Mesendoderm (in vitro differentiated cells): Measurements from ENCODE around the gene SMAD9.

Experiments used
- DNase-seq: peaks from one replicate; pipeline ENCODE4 v3.0.0; 2013
- H2AK5ac ChIP-seq: 2 replicates; pipeline ENCODE4 v1.6.1; 2013; ENCODE audit warnings: low read length, inconsistent platforms
- H2BK120ac ChIP-seq: 2 replicates; pipeline ENCODE4 v1.6.1; 2013; ENCODE audit warnings: low read depth, mild to moderate bottlenecking, low read length, moderate library complexity, mixed read lengths
- H2BK15ac ChIP-seq: replicated peaks from 2 replicates; pipeline ENCODE4 v1.6.1; 2013; ENCODE audit warnings: low read depth, mild to moderate bottlenecking, moderate library complexity
- H2BK5ac ChIP-seq: 2 replicates; pipeline ENCODE4 v1.6.1; 2013; ENCODE audit warnings: low read length, inconsistent platforms
- H3K18ac ChIP-seq: 2 replicates; pipeline ENCODE4 v1.6.1; 2013; ENCODE audit warnings: mild to moderate bottlenecking, low read length, mixed read lengths
- H3K23ac ChIP-seq: one replicate; pipeline ENCODE4 v1.6.1; 2013; ENCODE audit warnings: low read length
- H3K27ac ChIP-seq: 2 replicates; pipeline ENCODE4 v1.5.1; 2013; ENCODE audit warnings: low read depth, mild to moderate bottlenecking, inconsistent platforms, low read length, moderate library complexity
- H3K27me3 ChIP-seq: 2 replicates; pipeline ENCODE4 v1.6.1; 2013; ENCODE audit warnings: low read length, control low read depth, mild to moderate bottlenecking, inconsistent platforms; ENCODE audit not compliant: insufficient read depth, poor library complexity
- H3K36me3 ChIP-seq: 2 replicates; pipeline ENCODE4 v1.6.1; 2013; ENCODE audit warnings: low read length, inconsistent platforms; ENCODE audit not compliant: control insufficient read depth, insufficient read depth
- H3K4ac ChIP-seq: one replicate; pipeline ENCODE4 v1.6.1; 2013; ENCODE audit warnings: low read depth, mild to moderate bottlenecking, low read length, moderate library complexity
- H3K4me1 ChIP-seq: 2 replicates; pipeline ENCODE4 v1.6.1; 2013; ENCODE audit warnings: low read depth, low read length, inconsistent platforms; ENCODE audit not compliant: control insufficient read depth
- H3K4me2 ChIP-seq: 2 replicates; pipeline ENCODE4 v1.6.1; 2013; ENCODE audit warnings: low read length
- H3K4me3 ChIP-seq: 2 replicates; pipeline ENCODE4 v1.5.1; 2013; ENCODE audit warnings: mild to moderate bottlenecking, low read length
- H3K56ac ChIP-seq: one replicate; pipeline ENCODE4 v1.6.1; 2013; ENCODE audit warnings: low read length
- H3K79me1 ChIP-seq: 2 replicates; pipeline ENCODE4 v1.6.1; 2013; ENCODE audit warnings: low read length, inconsistent platforms
- H3K79me2 ChIP-seq: 2 replicates; pipeline ENCODE4 v1.6.1; 2013; ENCODE audit warnings: mild to moderate bottlenecking, low read length; ENCODE audit not compliant: control insufficient read depth, insufficient read depth
- H3K9ac ChIP-seq: 2 replicates; pipeline ENCODE4 v1.6.1; 2013; ENCODE audit warnings: low read length, inconsistent platforms
- H4K5ac ChIP-seq: one replicate; pipeline ENCODE4 v1.6.1; 2013; ENCODE audit warnings: low read length
- H4K8ac ChIP-seq: one replicate; pipeline ENCODE4 v1.6.1; 2013; ENCODE audit warnings: low read depth, mild to moderate bottlenecking, control low read depth, low read length, moderate library complexity
- WGBS: extraction: QIAGEN DNeasy Blood & Tissue Kit; methylation state at CpG from one replicate; pipeline ENCODE4 v1.1.7; 2013; ENCODE audit warnings: low lambda C conversion rate, missing lambda C conversion rate; ENCODE audit not compliant: insufficient coverage; ENCODE audit errors: extremely low coverage; 5-methylcytosine and 5-hydroxymethylcytosine counted together

SMAD9 gene

DNA sequence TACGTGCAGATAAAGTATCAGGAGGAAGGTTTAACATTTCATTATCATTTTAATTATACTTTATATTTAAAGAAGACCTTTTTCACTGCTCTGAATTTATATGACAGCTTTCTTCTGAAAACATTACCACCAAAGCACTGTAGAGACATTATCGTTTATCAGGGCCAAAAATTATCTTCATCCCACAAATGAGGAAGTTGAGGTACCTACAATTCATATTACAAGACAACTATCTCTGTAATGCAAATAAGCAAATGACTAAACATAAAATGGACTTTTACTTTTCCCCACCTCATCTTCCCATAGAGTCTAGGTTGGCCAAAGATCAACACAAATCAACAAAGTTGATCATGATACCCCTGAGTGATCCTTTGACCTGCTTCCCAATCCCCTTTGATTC lies 30.9 kb upstream of the SMAD9 start:
- no peak overlapping the region for H2AK5ac ChIP-seq
- no peaks in the 10 kb centered on the region for H3K79me2 ChIP-seq
- no peak overlapping the region for H3K56ac ChIP-seq
- no peak overlapping the region for H2BK120ac ChIP-seq
- H4K8ac ChIP-seq, result no peak overlapping the region
- H3K18ac ChIP-seq, result no peak overlapping the region
- no peak overlapping the region for H3K9ac ChIP-seq
- no peak for DNase-seq
- peaks cover 2% of the 10 kb centered on the region for H3K79me1 ChIP-seq
- no peaks in the 10 kb centered on the region for H3K27me3 ChIP-seq
- H3K4me1 ChIP-seq, result no peaks in the 10 kb centered on the region
- no CpG with 5 or more reads among the region's 2 CpGs for WGBS
- H3K4ac ChIP-seq, result no peak overlapping the region
- no peak overlapping the region for H3K23ac ChIP-seq
- H2BK15ac ChIP-seq, result no peak overlapping the region
- no peak overlapping the region for H3K27ac ChIP-seq
- H3K4me3 ChIP-seq, result no peak overlapping the region
- H4K5ac ChIP-seq, result no peak overlapping the region
- H3K36me3 ChIP-seq, result peaks cover 2% of the 10 kb centered on the region
- H2BK5ac ChIP-seq, result no peak overlapping the region
- H3K4me2 ChIP-seq, result no peak overlapping the region

DNA sequence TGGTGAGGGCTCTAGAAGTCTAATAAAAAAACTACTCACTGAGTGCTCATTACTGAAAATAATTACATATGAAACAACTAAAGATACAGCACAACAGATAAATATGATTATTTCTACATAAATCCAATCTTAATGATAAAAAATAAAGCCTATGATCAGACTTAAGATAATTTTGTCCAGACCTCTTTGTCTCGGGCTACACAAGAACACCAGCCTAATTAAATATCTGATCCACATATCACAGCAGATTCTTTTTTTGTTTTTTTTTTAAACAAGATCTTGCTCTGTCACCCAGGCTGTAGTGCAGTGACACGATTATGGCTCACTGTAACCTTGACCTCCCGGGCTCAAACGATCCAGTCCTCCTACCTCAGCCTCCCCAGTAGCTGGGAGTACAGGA lies 30.3 kb upstream of the SMAD9 start:
- no peaks in the 10 kb centered on the region for H3K79me2 ChIP-seq
- no peak overlapping the region for H4K5ac ChIP-seq
- peaks cover 2% of the 10 kb centered on the region for H3K36me3 ChIP-seq
- H3K4me1 ChIP-seq, result no peaks in the 10 kb centered on the region
- peaks cover 2% of the 10 kb centered on the region for H3K79me1 ChIP-seq
- H3K56ac ChIP-seq, result no peak overlapping the region
- H3K18ac ChIP-seq, result no peak overlapping the region
- H3K4me2 ChIP-seq, result no peak overlapping the region
- H2BK15ac ChIP-seq, result no peak overlapping the region
- no peak for DNase-seq
- H3K23ac ChIP-seq, result no peak overlapping the region
- no peak overlapping the region for H2BK120ac ChIP-seq
- WGBS, result no CpG with 5 or more reads among the region's 4 CpGs
- H3K4ac ChIP-seq, result no peak overlapping the region
- no peak overlapping the region for H3K27ac ChIP-seq
- H2AK5ac ChIP-seq, result no peak overlapping the region
- H3K4me3 ChIP-seq, result no peak overlapping the region
- H4K8ac ChIP-seq, result no peak overlapping the region
- no peak overlapping the region for H3K9ac ChIP-seq
- no peaks in the 10 kb centered on the region for H3K27me3 ChIP-seq
- no peak overlapping the region for H2BK5ac ChIP-seq

DNA sequence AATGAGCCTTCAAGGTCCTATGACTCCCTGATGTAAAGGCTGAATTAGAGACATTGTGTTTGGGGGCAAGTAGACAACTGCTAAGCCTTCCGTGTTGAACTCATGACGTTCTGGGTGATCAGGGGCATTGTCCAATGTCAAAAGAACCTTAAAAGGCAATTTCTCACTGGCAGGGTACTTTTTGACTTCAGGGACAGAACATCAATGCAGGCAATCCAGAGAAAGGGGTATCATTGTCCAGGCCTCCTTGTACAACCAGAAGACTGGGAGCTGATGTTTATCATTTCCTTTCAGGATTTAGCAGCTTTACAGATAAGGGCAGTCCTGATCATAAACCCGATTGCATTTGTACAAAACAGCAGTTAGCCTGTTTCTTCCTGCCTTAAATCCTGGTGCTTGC lies 25.0 kb upstream of the SMAD9 start:
- no peak overlapping the region for H3K18ac ChIP-seq
- H3K27me3 ChIP-seq, result no peaks in the 10 kb centered on the region
- no peak for DNase-seq
- H2AK5ac ChIP-seq, result no peak overlapping the region
- H4K5ac ChIP-seq, result no peak overlapping the region
- H3K23ac ChIP-seq, result no peak overlapping the region
- H3K56ac ChIP-seq, result no peak overlapping the region
- no peak overlapping the region for H3K4ac ChIP-seq
- H2BK120ac ChIP-seq, result no peak overlapping the region
- no peak overlapping the region for H2BK15ac ChIP-seq
- no CpG with 5 or more reads among the region's 3 CpGs for WGBS
- H3K36me3 ChIP-seq, result no peaks in the 10 kb centered on the region
- no peaks in the 10 kb centered on the region for H3K79me2 ChIP-seq
- H3K4me1 ChIP-seq, result no peaks in the 10 kb centered on the region
- H3K4me2 ChIP-seq, result no peak overlapping the region
- H2BK5ac ChIP-seq, result no peak overlapping the region
- H3K9ac ChIP-seq, result no peak overlapping the region
- H3K4me3 ChIP-seq, result no peak overlapping the region
- H3K27ac ChIP-seq, result no peak overlapping the region
- no peak overlapping the region for H4K8ac ChIP-seq
- H3K79me1 ChIP-seq, result no peaks in the 10 kb centered on the region

DNA sequence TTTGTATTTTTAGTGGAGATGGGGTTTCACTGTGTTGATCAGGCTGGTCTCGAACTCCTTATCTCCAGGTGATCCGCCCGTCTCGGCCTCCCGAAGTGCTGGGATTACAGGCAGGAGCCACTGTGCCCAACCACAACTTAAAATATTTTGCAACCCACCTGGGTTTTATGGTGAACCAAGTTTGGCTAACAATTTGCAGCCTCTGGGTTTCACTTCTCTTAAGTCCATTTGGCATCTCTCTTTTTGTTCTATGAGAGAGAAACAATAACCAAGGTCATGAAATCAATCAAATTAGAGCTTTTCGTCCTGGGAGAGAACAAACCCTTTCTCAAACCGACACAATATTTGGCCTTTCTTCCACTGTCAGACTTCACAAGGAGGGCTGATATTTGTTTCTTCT lies 5.6 kb upstream of the SMAD9 start:
- no peak overlapping the region for H4K8ac ChIP-seq
- H3K4me1 ChIP-seq, result no peaks in the 10 kb centered on the region
- no peaks in the 10 kb centered on the region for H3K79me2 ChIP-seq
- no peak overlapping the region for H2BK15ac ChIP-seq
- no peak overlapping the region for H3K4me2 ChIP-seq
- H3K56ac ChIP-seq, result no peak overlapping the region
- no peak overlapping the region for H3K4ac ChIP-seq
- H3K9ac ChIP-seq, result no peak overlapping the region
- no peak for DNase-seq
- no peaks in the 10 kb centered on the region for H3K27me3 ChIP-seq
- no peak overlapping the region for H2AK5ac ChIP-seq
- no peak overlapping the region for H2BK120ac ChIP-seq
- no peaks in the 10 kb centered on the region for H3K79me1 ChIP-seq
- H3K27ac ChIP-seq, result no peak overlapping the region
- H3K4me3 ChIP-seq, result no peak overlapping the region
- no peak overlapping the region for H3K18ac ChIP-seq
- H2BK5ac ChIP-seq, result no peak overlapping the region
- H3K36me3 ChIP-seq, result no peaks in the 10 kb centered on the region
- H4K5ac ChIP-seq, result no peak overlapping the region
- no peak overlapping the region for H3K23ac ChIP-seq
- no CpG with 5 or more reads among the region's 7 CpGs for WGBS

DNA sequence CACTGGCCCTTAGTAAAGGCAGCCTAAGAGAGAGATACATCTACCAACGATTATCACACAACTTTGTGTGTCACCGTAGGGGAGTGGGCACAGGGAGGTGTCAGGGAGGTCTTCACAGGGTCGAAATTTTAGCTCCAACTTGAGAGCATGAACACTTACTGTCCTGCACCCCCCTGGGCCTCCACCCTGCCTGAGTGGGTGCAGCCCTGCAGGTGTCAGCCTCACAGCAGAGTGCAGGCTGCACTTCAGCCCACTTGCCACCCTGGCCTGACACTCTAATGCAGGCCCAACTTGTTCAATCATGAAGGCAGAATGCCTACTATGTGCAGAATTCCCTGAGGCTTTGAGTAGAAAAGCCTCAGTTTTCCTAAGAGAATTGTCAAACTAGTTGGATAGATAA lies 4.0 kb upstream of the SMAD9 start:
- no peak overlapping the region for H4K5ac ChIP-seq
- no peaks in the 10 kb centered on the region for H3K79me2 ChIP-seq
- H4K8ac ChIP-seq, result no peak overlapping the region
- H2BK120ac ChIP-seq, result no peak overlapping the region
- H3K18ac ChIP-seq, result no peak overlapping the region
- H3K27me3 ChIP-seq, result no peaks in the 10 kb centered on the region
- H3K36me3 ChIP-seq, result no peaks in the 10 kb centered on the region
- no peak overlapping the region for H3K4ac ChIP-seq
- no peak overlapping the region for H3K4me2 ChIP-seq
- no peak for DNase-seq
- no peak overlapping the region for H3K4me3 ChIP-seq
- no peak overlapping the region for H3K23ac ChIP-seq
- H3K4me1 ChIP-seq, result no peaks in the 10 kb centered on the region
- H3K79me1 ChIP-seq, result no peaks in the 10 kb centered on the region
- H3K56ac ChIP-seq, result no peak overlapping the region
- no peak overlapping the region for H2BK5ac ChIP-seq
- WGBS, result no CpG with 5 or more reads among the region's 3 CpGs
- H3K9ac ChIP-seq, result no peak overlapping the region
- no peak overlapping the region for H2AK5ac ChIP-seq
- no peak overlapping the region for H2BK15ac ChIP-seq
- H3K27ac ChIP-seq, result no peak overlapping the region

DNA sequence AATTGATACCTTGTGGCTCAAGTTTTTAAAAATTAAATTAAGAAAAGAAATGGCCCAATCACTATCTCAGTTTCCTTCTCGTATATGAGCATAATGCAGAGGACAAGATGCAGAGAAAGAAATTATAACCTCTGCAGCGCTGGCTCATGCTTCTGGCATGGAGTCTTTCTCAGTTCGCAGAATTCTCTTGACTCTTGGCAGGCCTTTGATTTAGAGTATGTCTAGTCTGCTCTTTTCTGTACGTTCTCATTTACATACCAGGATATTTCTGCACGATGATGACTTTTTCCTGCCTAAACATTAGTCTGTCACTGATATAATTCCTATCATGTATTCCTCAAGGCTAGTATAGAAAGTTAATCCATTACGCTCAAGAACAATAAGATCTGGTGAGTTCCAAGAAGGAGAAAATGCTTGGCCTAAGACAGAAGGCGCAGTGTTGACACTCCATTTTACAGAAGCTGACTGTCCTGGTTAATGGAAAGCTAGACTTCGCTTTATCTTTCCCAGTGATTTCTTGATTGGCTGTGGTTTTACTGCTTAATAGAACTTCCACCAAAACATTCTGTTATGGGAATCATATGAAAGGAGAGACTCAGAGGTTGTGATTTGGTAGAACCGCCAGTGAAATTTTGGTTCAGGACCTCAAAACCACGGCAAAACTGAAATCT lies 1.7 kb upstream of the SMAD9 start:
- no peak overlapping the region for H3K4me2 ChIP-seq
- H3K27ac ChIP-seq, result no peak overlapping the region
- H3K56ac ChIP-seq, result no peak overlapping the region
- H4K8ac ChIP-seq, result no peak overlapping the region
- H2BK120ac ChIP-seq, result no peak overlapping the region
- H3K4ac ChIP-seq, result no peak overlapping the region
- peaks cover 2% of the 10 kb centered on the region for H3K4me1 ChIP-seq
- no peak overlapping the region for H2BK15ac ChIP-seq
- H3K4me3 ChIP-seq, result no peak overlapping the region
- no peaks in the 10 kb centered on the region for H3K36me3 ChIP-seq
- H4K5ac ChIP-seq, result no peak overlapping the region
- no peaks in the 10 kb centered on the region for H3K79me2 ChIP-seq
- H3K18ac ChIP-seq, result no peak overlapping the region
- DNase-seq, result no peak
- H3K79me1 ChIP-seq, result peaks cover under 1% of the 10 kb centered on the region
- WGBS, result no CpG with 5 or more reads among the region's 10 CpGs
- no peak overlapping the region for H2BK5ac ChIP-seq
- H3K23ac ChIP-seq, result no peak overlapping the region
- no peak overlapping the region for H3K9ac ChIP-seq
- H3K27me3 ChIP-seq, result no peaks in the 10 kb centered on the region
- H2AK5ac ChIP-seq, result no peak overlapping the region
